T-cell (primary cell): Measurements from ENCODE around the gene LTBP2. TPM values are rescaled to one million over a fixed set of nuclear protein-coding genes. Genes with fewer than 3 reads are reported as not detected.

Experiments
- ATAC-seq, 4 experiments: fragments of 200-7000 bp in 3 of 4; fragments of 150-1000 bp in 1 of 4; cut with Tn5 transposase; replicated peaks in 1 of 4; 1 replicate in 3 of 4; 2 replicates in 1 of 4; pipeline ENCODE4 v1.10.0; 2021; ENCODE audit warnings: moderate library complexity in 3 of 4, mild to moderate bottlenecking in 2 of 4, moderate number of reproducible peaks in 1 of 4
- CTCF ChIA-PET, 2 donors: fragments of 300-600 bp; sonication (Branson Sonifier 250); formaldehyde crosslinking; loops; one replicate each; lab custom pipeline; 2022; ENCODE audit warnings: antibody characterized with exemption in 2 of 2; lab: Charles Lee
- POLR2A ChIA-PET, 2 donors: fragments of 300-600 bp; sonication (Branson Sonifier 250); formaldehyde crosslinking; loops; one replicate each; lab custom pipeline; 2022; ENCODE audit warnings: antibody characterized with exemption in 2 of 2; lab: Charles Lee
- DNase-seq, 35 experiments: peaks; one replicate each; pipeline versions ENCODE4 v3.0.0 to v3.0.0-alpha.2; 2013 to 2023
- H3K27ac ChIP-seq: one replicate; pipeline ENCODE4 v1.5.1; 2013; ENCODE audit warnings: low read length
- H3K27me3 ChIP-seq, 2 experiments: replicated peaks in 1 of 2; 1 replicate in 1 of 2; 2 replicates in 1 of 2; pipeline versions ENCODE4 v1.6.1 to v1.7.0; 2013; ENCODE audit warnings: low read length in 1 of 2, mixed read lengths in 1 of 2; ENCODE audit not compliant: control insufficient read depth in 2 of 2, insufficient read depth in 2 of 2; ENCODE audit errors: extremely low read depth in 1 of 2
- H3K36me3 ChIP-seq, 2 donors: 1 replicate in 1 of 2; 2 replicates in 1 of 2; pipeline versions ENCODE4 v1.6.1 to v1.7.0; 2013; ENCODE audit warnings: low read length in 1 of 2; ENCODE audit not compliant: control insufficient read depth in 2 of 2, insufficient read depth in 1 of 2; ENCODE audit errors: extremely low read depth in 1 of 2
- H3K4me1 ChIP-seq, 2 experiments: 1 replicate in 1 of 2; 2 replicates in 1 of 2; pipeline versions ENCODE4 v1.6.1 to v1.7.0; 2013; ENCODE audit warnings: low read length in 2 of 2, mixed read lengths in 1 of 2; ENCODE audit not compliant: insufficient read depth in 2 of 2, control insufficient read depth in 1 of 2; ENCODE audit errors: extremely low read depth in 1 of 2
- H3K4me3 ChIP-seq, 2 donors: 1 replicate in 1 of 2; 2 replicates in 1 of 2; pipeline versions ENCODE4 v1.5.1 to v1.7.0; 2013; ENCODE audit warnings: mild to moderate bottlenecking in 2 of 2, low read length in 1 of 2, moderate library complexity in 1 of 2; ENCODE audit not compliant: control insufficient read depth in 1 of 2; ENCODE audit errors: extremely low read depth in 1 of 2
- H3K9me3 ChIP-seq: 2 replicates; pipeline ENCODE4 v1.7.0; 2013
- H3K27ac Mint-ChIP-seq, 2 donors: one replicate each; pipeline ENCODE4 v1.8.0; 2020 to 2021; ENCODE audit warnings: mild to moderate bottlenecking in 2 of 2, mixed read lengths in 2 of 2
- H3K27me3 Mint-ChIP-seq, 2 donors: one replicate each; pipeline ENCODE4 v1.8.0; 2021 to 2022; ENCODE audit warnings: mixed read lengths in 2 of 2
- H3K36me3 Mint-ChIP-seq: one replicate; pipeline ENCODE4 v1.8.0; 2021; ENCODE audit warnings: mixed read lengths
- H3K4me1 Mint-ChIP-seq, 3 donors: one replicate each; pipeline ENCODE4 v1.8.0; 2020 to 2022; ENCODE audit warnings: mixed read lengths in 3 of 3, mild to moderate bottlenecking in 1 of 3
- H3K4me3 Mint-ChIP-seq, 3 donors: one replicate each; pipeline ENCODE4 v1.8.0; 2020 to 2022; ENCODE audit warnings: mild to moderate bottlenecking in 3 of 3, mixed read lengths in 3 of 3, moderate library complexity in 3 of 3
- H3K9me3 Mint-ChIP-seq, 3 donors: one replicate each; pipeline ENCODE4 v1.8.0; 2020 to 2022; ENCODE audit warnings: mixed read lengths in 3 of 3
- WGBS: methylation state at CpG from one replicate; pipeline ENCODE4 v1.1.5; 2013; ENCODE audit warnings: missing lambda C conversion rate; ENCODE audit not compliant: insufficient coverage; 5-methylcytosine and 5-hydroxymethylcytosine counted together
- total RNA-seq, 35 experiments: library from RNA in 6 of 35; stranded (reverse) in 6 of 35; fragments of 120-200 nt in 1 of 35; gene quantifications; one replicate each; pipeline versions ENCODE4 v1.2.1 to v1.2.4 and lab custom pipeline; 2013 to 2026

LTBP2 gene
- total RNA-seq, 5 donors from 2014 or later (not counting 1 experiment from before 2014, with no cell fraction given), result 0.39 to 1.7 (median 1.1) TPM

- CTCF ChIA-PET, result no interaction called here
- Mint-ChIP-seq H3K27ac (no peak overlapping the region), H3K36me3 (no peaks in the 10 kb centered on the region), H3K4me3 (no peak overlapping the region), H3K27me3 (no peaks in the 10 kb centered on the region), H3K4me1 (no peaks in the 10 kb centered on the region), H3K9me3 (no peaks in the 10 kb centered on the region)
- Histone ChIP-seq H3K27me3 (peaks cover 0 to 3% of the 10 kb centered on the region in 2 experiments), H3K27ac (no peak overlapping the region), H3K4me3 (no peak overlapping the region), H3K9me3 (no peaks in the 10 kb centered on the region), H3K36me3 (peaks cover 0 to 2% of the 10 kb centered on the region in 2 donors), H3K4me1 (no peaks in the 10 kb centered on the region)
- WGBS, result 89% methylated on average over 13 of the region's 21 CpGs
- ATAC-seq (no peak), DNase-seq (no peak)
- POLR2A ChIA-PET, result no interaction called here
Observed at GRCh38 chr14:74551431-74552371, 60.3 kb downstream of the LTBP2 start.

DNA sequence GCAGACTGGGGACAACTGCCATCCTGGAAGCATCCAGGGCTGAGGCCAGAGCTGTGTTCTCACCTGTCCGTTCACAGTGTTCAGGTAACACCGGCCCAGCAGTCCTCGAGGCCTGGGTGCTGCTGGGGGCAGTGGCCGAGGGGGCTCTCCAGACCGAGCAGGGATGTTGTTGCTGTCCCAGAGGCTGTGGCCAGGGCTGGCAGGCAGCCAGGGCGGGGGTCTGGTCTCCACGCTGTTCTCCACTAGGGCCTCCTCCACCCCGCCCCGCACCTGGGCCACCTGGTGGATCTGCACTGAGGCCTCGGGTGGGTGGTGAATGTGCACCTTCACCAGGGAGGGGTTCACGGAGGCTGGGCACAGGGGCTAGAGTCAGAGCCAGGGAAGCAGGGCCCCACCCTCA is 61.0 kb downstream of the LTBP2 start:
- ATAC-seq, result no peak
- peaks cover 0 to 4% of the 10 kb centered on the region in 2 experiments for H3K27me3 ChIP-seq

GRCh38 chr14:74550071-74550470 is 62.0 kb downstream of the LTBP2 start:
- H3K27me3 Mint-ChIP-seq, result no peaks in the 10 kb centered on the region
- no CpG with 5 or more reads among the region's 1 CpG for WGBS

More for the DNA sequence above, 61.0 kb downstream of the LTBP2 start:
- CTCF ChIA-PET, result no interaction called here
- Histone ChIP-seq H3K4me3 (no peak overlapping the region), H3K9me3 (no peaks in the 10 kb centered on the region), H3K4me1 (no peaks in the 10 kb centered on the region), H3K36me3 (peaks cover 0 to 2% of the 10 kb centered on the region in 2 donors), H3K27ac (no peak overlapping the region)
- H3K4me1 Mint-ChIP-seq, result no peaks in the 10 kb centered on the region
- no peak for DNase-seq
- no peaks in the 10 kb centered on the region for H3K27me3 Mint-ChIP-seq
- H3K9me3 Mint-ChIP-seq, result no peaks in the 10 kb centered on the region
- no peak overlapping the region for H3K27ac Mint-ChIP-seq
- no peaks in the 10 kb centered on the region for H3K36me3 Mint-ChIP-seq
- POLR2A ChIA-PET, result no interaction called here
- WGBS, result 69% methylated on average over 10 of the region's 11 CpGs
- no peak overlapping the region for H3K4me3 Mint-ChIP-seq

GRCh38 chr14:74549588-74549987 is 62.4 kb downstream of the LTBP2 start:
- Histone ChIP-seq H3K27ac (no peak overlapping the region), H3K27me3 (peaks cover 0 to 4% of the 10 kb centered on the region in 2 experiments), H3K4me1 (no peaks in the 10 kb centered on the region), H3K36me3 (no peaks in the 10 kb centered on the region), H3K4me3 (no peak overlapping the region), H3K9me3 (no peaks in the 10 kb centered on the region)
- ChIA-PET POLR2A (no interaction called here), CTCF (no interaction called here)
- H3K27ac Mint-ChIP-seq, result no peak overlapping the region
- DNase-seq, result no peak
- ATAC-seq, result no peak
- no peaks in the 10 kb centered on the region for H3K4me1 Mint-ChIP-seq
- H3K9me3 Mint-ChIP-seq, result no peaks in the 10 kb centered on the region
- H3K4me3 Mint-ChIP-seq, result no peak overlapping the region
- H3K27me3 Mint-ChIP-seq, result no peaks in the 10 kb centered on the region
- 100% methylated on average over 1 of the region's 1 CpG for WGBS
- H3K36me3 Mint-ChIP-seq, result no peaks in the 10 kb centered on the region

More at GRCh38 chr14:74550071-74550470, 62.0 kb downstream of the LTBP2 start:
- Histone ChIP-seq H3K36me3 (no peaks in the 10 kb centered on the region), H3K9me3 (no peaks in the 10 kb centered on the region), H3K27me3 (peaks cover 0 to 4% of the 10 kb centered on the region in 2 experiments), H3K27ac (no peak overlapping the region), H3K4me3 (no peak overlapping the region), H3K4me1 (no peaks in the 10 kb centered on the region)
- ChIA-PET CTCF (no interaction called here), POLR2A (no interaction called here)
- no peaks in the 10 kb centered on the region for H3K36me3 Mint-ChIP-seq
- no peak overlapping the region for H3K27ac Mint-ChIP-seq
- ATAC-seq (no peak), DNase-seq (no peak)
- H3K9me3 Mint-ChIP-seq, result no peaks in the 10 kb centered on the region
- H3K4me1 Mint-ChIP-seq, result no peaks in the 10 kb centered on the region
- H3K4me3 Mint-ChIP-seq, result no peak overlapping the region

DNA sequence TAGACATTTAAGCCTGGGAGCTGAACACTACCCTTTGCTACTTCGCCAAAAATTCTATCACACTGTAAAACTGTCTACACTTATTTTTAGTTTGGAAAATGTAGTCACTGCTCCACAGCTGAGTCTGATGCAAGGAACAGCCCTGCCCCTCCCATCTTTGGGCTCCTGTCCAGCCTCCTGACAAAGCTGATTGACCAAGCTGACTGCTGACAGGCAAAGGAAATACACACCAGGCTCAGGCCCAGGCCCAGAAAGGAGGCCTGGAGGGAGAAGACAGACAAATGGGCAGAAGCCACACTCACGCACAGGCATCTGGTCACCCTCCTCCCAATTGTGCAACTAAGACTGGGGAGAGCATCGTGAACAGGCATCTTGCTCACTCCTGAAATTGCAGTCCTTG is 63.2 kb downstream of the LTBP2 start:
- H3K9me3 ChIP-seq, result no peaks in the 10 kb centered on the region
- no peak for ATAC-seq
- ChIA-PET POLR2A (no interaction called here), CTCF (no interaction called here)
- H3K4me1 ChIP-seq, result no peaks in the 10 kb centered on the region
- 100% methylated on average over 1 of the region's 3 CpGs for WGBS
- no peaks in the 10 kb centered on the region for H3K36me3 ChIP-seq
- H3K4me3 ChIP-seq, result no peak overlapping the region
- H3K9me3 Mint-ChIP-seq, result no peaks in the 10 kb centered on the region
- H3K4me3 Mint-ChIP-seq, result no peak overlapping the region
- peaks cover 0 to 7% of the 10 kb centered on the region in 2 experiments for H3K27me3 ChIP-seq
- H3K4me1 Mint-ChIP-seq, result no peaks in the 10 kb centered on the region
- H3K27me3 Mint-ChIP-seq, result no peaks in the 10 kb centered on the region
- H3K27ac ChIP-seq, result no peak overlapping the region
- H3K36me3 Mint-ChIP-seq, result no peaks in the 10 kb centered on the region
- H3K27ac Mint-ChIP-seq, result no peak overlapping the region
- DNase-seq, result no peak

- H3K36me3 ChIP-seq, result no peaks in the 10 kb centered on the region
- no peaks in the 10 kb centered on the region for H3K4me1 Mint-ChIP-seq
- ChIA-PET POLR2A (no interaction called here), CTCF (no interaction called here)
- peaks cover 0 to 3% of the 10 kb centered on the region in 2 donors for H3K27me3 Mint-ChIP-seq
- no peaks in the 10 kb centered on the region for H3K36me3 Mint-ChIP-seq
- no peak overlapping the region for H3K27ac ChIP-seq
- ATAC-seq, result no peak
- H3K4me3 Mint-ChIP-seq, result no peak overlapping the region
- no peaks in the 10 kb centered on the region for H3K4me1 ChIP-seq
- WGBS, result 84% methylated on average over 4 of the region's 5 CpGs
- H3K27me3 ChIP-seq, result peaks cover 0 to 11% of the 10 kb centered on the region in 2 experiments
- H3K4me3 ChIP-seq, result no peak overlapping the region
- no peaks in the 10 kb centered on the region for H3K9me3 ChIP-seq
- H3K27ac Mint-ChIP-seq, result no peak overlapping the region
- no peak for DNase-seq
- no peaks in the 10 kb centered on the region for H3K9me3 Mint-ChIP-seq
Observed at GRCh38 chr14:74547331-74547927, 64.6 kb downstream of the LTBP2 start.
